Glutamatergic neuron (in vitro differentiated cells): ENCODE data around the gene CADM2. TPM values are rescaled to one million over a fixed set of nuclear protein-coding genes. Genes with fewer than 3 reads are reported as not detected.

Source experiments
- DNase-seq: peaks from one replicate; pipeline ENCODE4 v3.0.0; 2022
- H3K27ac Mint-ChIP-seq: one replicate; pipeline ENCODE4 v1.8.0; 2020; ENCODE audit warnings: mild to moderate bottlenecking, mixed read lengths, inconsistent platforms; ENCODE audit not compliant: unreplicated experiment
- H3K27me3 Mint-ChIP-seq: one replicate; pipeline ENCODE4 v1.8.0; 2020; ENCODE audit warnings: mild to moderate bottlenecking, moderate library complexity, mixed read lengths, inconsistent platforms; ENCODE audit not compliant: unreplicated experiment
- H3K36me3 Mint-ChIP-seq: one replicate; pipeline ENCODE4 v1.8.0; 2020; ENCODE audit warnings: mild to moderate bottlenecking, mixed read lengths, inconsistent platforms; ENCODE audit not compliant: unreplicated experiment
- H3K4me1 Mint-ChIP-seq: one replicate; pipeline ENCODE4 v1.8.0; 2020; ENCODE audit warnings: mild to moderate bottlenecking, low read depth, mixed read lengths, inconsistent platforms; ENCODE audit not compliant: unreplicated experiment
- H3K4me3 Mint-ChIP-seq: one replicate; pipeline ENCODE4 v1.8.0; 2020; ENCODE audit warnings: mild to moderate bottlenecking, mixed read lengths, inconsistent platforms; ENCODE audit not compliant: unreplicated experiment
- H3K9me3 Mint-ChIP-seq: one replicate; pipeline ENCODE4 v1.8.0; 2020; ENCODE audit warnings: mild to moderate bottlenecking, moderate library complexity, mixed read lengths, inconsistent platforms; ENCODE audit not compliant: unreplicated experiment
- total RNA-seq: library from RNA; stranded (reverse); fragmentation: NEBNext Ultra II Directional; extraction: Animal tissue kit (Norgen Biotek cat#: 25700); gene quantifications from one replicate; pipeline ENCODE4 v1.2.1, GENCODE V29; 2021; ENCODE audit not compliant: unreplicated experiment
- TF ChIP-seq, protein P1 (sequence below): fragments of 200-600 bp; sonication (generic); IDR thresholded peaks from one replicate; pipeline ENCODE4 v1.5.0; 2021; ENCODE audit not compliant: partially characterized antibody, unreplicated experiment

The CADM2 gene
- total RNA-seq, 1 donor from 2014 or later, result 233 TPM

DNA sequence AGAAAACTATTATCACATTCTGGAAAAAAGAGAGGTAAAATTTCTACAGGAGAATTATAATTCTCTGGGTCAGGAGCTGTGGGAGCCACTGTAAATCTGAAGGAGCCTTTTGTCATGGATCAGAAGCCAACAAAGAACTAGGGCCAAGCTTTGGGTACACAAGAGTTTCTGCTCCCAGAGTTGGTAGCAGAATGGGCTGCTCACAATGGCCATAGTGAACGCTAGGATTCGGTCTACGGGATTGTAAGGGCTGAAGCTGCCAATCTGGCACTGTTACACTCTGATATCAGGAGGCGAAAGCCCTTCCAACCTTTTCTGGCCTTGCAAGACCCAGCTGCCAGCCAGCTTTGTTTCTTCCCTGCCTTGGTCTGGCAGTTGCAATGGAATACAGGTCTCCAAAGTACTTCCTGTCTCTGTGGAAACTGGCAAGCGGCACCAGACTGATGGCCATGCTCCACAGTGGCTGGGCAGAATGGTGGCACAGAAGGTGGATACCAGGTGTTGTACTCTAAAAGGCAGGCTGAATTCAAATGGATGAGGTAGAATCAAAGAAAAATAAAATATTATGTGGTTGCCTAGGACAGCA lies 831.7 kb downstream of the CADM2 start:
- TF ChIP-seq, protein P1, sequence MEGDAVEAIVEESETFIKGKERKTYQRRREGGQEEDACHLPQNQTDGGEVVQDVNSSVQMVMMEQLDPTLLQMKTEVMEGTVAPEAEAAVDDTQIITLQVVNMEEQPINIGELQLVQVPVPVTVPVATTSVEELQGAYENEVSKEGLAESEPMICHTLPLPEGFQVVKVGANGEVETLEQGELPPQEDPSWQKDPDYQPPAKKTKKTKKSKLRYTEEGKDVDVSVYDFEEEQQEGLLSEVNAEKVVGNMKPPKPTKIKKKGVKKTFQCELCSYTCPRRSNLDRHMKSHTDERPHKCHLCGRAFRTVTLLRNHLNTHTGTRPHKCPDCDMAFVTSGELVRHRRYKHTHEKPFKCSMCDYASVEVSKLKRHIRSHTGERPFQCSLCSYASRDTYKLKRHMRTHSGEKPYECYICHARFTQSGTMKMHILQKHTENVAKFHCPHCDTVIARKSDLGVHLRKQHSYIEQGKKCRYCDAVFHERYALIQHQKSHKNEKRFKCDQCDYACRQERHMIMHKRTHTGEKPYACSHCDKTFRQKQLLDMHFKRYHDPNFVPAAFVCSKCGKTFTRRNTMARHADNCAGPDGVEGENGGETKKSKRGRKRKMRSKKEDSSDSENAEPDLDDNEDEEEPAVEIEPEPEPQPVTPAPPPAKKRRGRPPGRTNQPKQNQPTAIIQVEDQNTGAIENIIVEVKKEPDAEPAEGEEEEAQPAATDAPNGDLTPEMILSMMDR, result no peak
- Mint-ChIP-seq H3K36me3 (no peaks in the 10 kb centered on the region), H3K27ac (peak overlapping the region; percentile 71), H3K4me1 (peaks cover 58% of the 10 kb centered on the region), H3K4me3 (no peak overlapping the region), H3K27me3 (no peaks in the 10 kb centered on the region), H3K9me3 (no peaks in the 10 kb centered on the region)
- peak; percentile 17 for DNase-seq

DNA sequence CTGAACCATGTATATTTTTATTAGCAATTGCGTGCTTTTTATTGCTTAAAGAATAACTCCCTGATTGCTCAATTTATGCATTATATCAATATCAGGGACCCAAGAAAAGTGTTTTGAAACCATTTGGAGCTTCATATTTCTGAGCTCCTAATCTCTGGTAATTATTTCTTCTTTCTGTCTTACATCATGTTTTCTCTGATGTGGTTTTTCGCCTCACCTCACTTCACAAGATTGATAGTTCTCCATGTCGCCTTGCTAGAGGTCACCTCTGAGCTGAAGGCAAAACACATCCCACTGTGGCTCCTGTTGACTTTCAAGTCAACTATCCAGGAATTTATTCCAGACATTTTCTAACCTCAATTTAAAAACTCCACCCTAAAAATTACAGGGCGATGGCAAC lies 837.4 kb downstream of the CADM2 start:
- no peak for DNase-seq
- peaks cover 22% of the 10 kb centered on the region for H3K36me3 Mint-ChIP-seq
- peaks cover 48% of the 10 kb centered on the region for H3K4me1 Mint-ChIP-seq
- no peak overlapping the region for H3K4me3 Mint-ChIP-seq
- peaks cover 7% of the 10 kb centered on the region for H3K9me3 Mint-ChIP-seq
- peaks cover 9% of the 10 kb centered on the region for H3K27me3 Mint-ChIP-seq
- TF ChIP-seq, protein P1, result no peak
- no peak overlapping the region for H3K27ac Mint-ChIP-seq

DNA sequence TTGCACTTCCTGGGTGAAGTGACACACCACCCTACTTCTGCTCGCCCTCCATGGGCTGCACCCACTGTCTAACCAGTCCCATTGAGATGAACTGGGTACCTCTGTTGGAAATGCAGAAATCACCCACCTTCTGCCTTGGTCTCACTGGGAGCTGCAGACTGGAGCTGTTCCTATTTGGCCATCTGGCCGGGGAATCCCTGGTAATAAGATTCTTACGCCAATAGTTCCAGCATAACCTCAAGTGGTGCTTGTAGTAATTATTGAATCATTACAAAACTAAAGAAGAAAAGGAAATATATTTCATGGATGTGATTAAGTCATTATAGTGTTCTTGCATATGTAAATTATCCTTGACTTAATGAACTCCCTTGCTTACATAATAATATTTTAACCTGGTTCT lies 841.9 kb downstream of the CADM2 start:
- Mint-ChIP-seq H3K27me3 (peaks cover 9% of the 10 kb centered on the region), H3K9me3 (peaks cover 10% of the 10 kb centered on the region), H3K4me3 (peak overlapping the region; percentile 69), H3K36me3 (peaks cover 22% of the 10 kb centered on the region), H3K4me1 (peaks cover 33% of the 10 kb centered on the region), H3K27ac (peak overlapping the region; percentile 96)
- DNase-seq, result peak; percentile 24
- TF ChIP-seq, protein P1, result no peak

DNA sequence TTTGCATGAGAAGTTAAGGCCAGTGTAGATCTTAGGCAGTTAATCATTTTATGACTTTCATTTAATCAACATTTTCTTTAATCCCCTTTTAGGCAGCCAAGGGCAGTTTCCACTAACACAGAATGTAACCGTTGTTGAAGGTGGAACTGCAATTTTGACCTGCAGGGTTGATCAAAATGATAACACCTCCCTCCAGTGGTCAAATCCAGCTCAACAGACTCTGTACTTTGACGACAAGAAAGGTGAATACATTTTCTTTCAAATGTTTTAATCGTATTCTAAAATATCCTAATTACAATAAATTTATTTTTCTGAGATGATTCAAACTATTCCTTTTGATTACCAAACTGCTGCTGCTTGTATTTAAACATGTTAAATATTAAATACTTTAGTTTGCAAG lies 843.2 kb downstream of the CADM2 start:
- peaks cover 22% of the 10 kb centered on the region for H3K36me3 Mint-ChIP-seq
- DNase-seq, result no peak
- H3K9me3 Mint-ChIP-seq, result peaks cover 10% of the 10 kb centered on the region
- peak overlapping the region; percentile 63 for H3K4me3 Mint-ChIP-seq
- peaks cover 27% of the 10 kb centered on the region for H3K4me1 Mint-ChIP-seq
- H3K27ac Mint-ChIP-seq, result peak overlapping the region; percentile 69
- H3K27me3 Mint-ChIP-seq, result peaks cover 9% of the 10 kb centered on the region
- TF ChIP-seq, protein P1, result peak; percentile 73

DNA sequence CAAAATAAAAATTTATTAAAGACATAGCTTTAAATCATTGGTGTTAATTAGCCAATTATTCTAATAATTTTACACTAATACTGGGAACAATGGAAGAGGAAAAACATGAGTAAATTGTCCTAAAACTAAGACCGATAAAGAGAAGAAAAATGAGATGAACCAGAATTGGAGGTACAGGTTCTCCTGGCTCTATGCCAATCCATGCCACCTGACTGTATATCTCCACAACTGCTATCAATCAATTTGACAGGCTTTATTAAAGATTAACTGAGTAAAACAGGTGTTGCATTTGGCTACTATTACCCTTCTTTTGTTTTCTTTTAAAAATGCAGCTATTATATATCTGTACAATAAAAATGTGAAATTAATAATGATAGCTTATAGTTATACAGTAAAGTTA lies 850.0 kb downstream of the CADM2 start:
- TF ChIP-seq, protein P1, result no peak
- peaks cover 3% of the 10 kb centered on the region for H3K4me1 Mint-ChIP-seq
- no peak for DNase-seq
- no peak overlapping the region for H3K27ac Mint-ChIP-seq
- no peak overlapping the region for H3K4me3 Mint-ChIP-seq
- H3K9me3 Mint-ChIP-seq, result peaks cover 2% of the 10 kb centered on the region
- H3K36me3 Mint-ChIP-seq, result no peaks in the 10 kb centered on the region
- no peaks in the 10 kb centered on the region for H3K27me3 Mint-ChIP-seq
